GM21390 (cell line): ENCODE measurements around the gene TOGARAM2.

ENCODE experiments used
- ATAC-seq: cut with Tn5 transposase; IDR thresholded peaks from one replicate; pipeline ENCODE4 v1.9.1; 2021; ENCODE audit not compliant: unreplicated experiment

The TOGARAM2 gene

GRCh38 chr2:28981016-28981441, at the start of gene TOGARAM2:
TSS of gene TOGARAM2 (plus strand) at chr2:28981298. CDS start at chr2:28994835, 13,537 bp downstream.
- ATAC-seq = no peak

- ATAC-seq = no peak
Observed at GRCh38 chr2:28934769-28935168, 46.3 kb upstream of the TOGARAM2 start.

GRCh38 chr2:28941008-28941407, 40.1 kb upstream of the TOGARAM2 start:
- ATAC-seq = no peak

- no peak for ATAC-seq
Observed at GRCh38 chr2:28944535-28945248, 36.4 kb upstream of the TOGARAM2 start.

GRCh38 chr2:28948160-28948559, 32.9 kb upstream of the TOGARAM2 start:
- ATAC-seq = no peak

GRCh38 chr2:28949190-28949589, 31.9 kb upstream of the TOGARAM2 start:
- no peak for ATAC-seq

- ATAC-seq = no peak
Observed at GRCh38 chr2:28949617-28950305, 31.3 kb upstream of the TOGARAM2 start.

- no peak for ATAC-seq
Observed at GRCh38 chr2:28950941-28951630, 30.0 kb upstream of the TOGARAM2 start.

GRCh38 chr2:28951910-28952835, 28.9 kb upstream of the TOGARAM2 start:
- no peak for ATAC-seq

GRCh38 chr2:28952836-28953211, 28.3 kb upstream of the TOGARAM2 start:
- no peak for ATAC-seq

GRCh38 chr2:28955467-28955866, 25.6 kb upstream of the TOGARAM2 start:
- ATAC-seq = no peak

GRCh38 chr2:28956415-28956826, 24.7 kb upstream of the TOGARAM2 start:
- ATAC-seq = no peak

GRCh38 chr2:28956890-28957289, 24.2 kb upstream of the TOGARAM2 start:
- no peak for ATAC-seq

GRCh38 chr2:28958689-28959088, 22.4 kb upstream of the TOGARAM2 start:
- no peak for ATAC-seq

GRCh38 chr2:28960401-28960800, 20.7 kb upstream of the TOGARAM2 start:
- ATAC-seq = no peak

GRCh38 chr2:28962505-28962904, 18.6 kb upstream of the TOGARAM2 start:
- no peak for ATAC-seq

- ATAC-seq = no peak
Observed at GRCh38 chr2:28970464-28971160, 10.5 kb upstream of the TOGARAM2 start.

GRCh38 chr2:28972778-28973335, 8.2 kb upstream of the TOGARAM2 start:
- no peak for ATAC-seq

GRCh38 chr2:28974252-28974651, 6.8 kb upstream of the TOGARAM2 start:
- no peak for ATAC-seq

- ATAC-seq = no peak
Observed at GRCh38 chr2:28975671-28976070, 5.4 kb upstream of the TOGARAM2 start.
